ENCODE results near the gene LINGO4.
"Not testable (repeated sequence)": the region's sequence is repeated elsewhere in the genome, so short reads cannot be mapped to it uniquely, and the experiment has no call there.

Gene LINGO4

DNA sequence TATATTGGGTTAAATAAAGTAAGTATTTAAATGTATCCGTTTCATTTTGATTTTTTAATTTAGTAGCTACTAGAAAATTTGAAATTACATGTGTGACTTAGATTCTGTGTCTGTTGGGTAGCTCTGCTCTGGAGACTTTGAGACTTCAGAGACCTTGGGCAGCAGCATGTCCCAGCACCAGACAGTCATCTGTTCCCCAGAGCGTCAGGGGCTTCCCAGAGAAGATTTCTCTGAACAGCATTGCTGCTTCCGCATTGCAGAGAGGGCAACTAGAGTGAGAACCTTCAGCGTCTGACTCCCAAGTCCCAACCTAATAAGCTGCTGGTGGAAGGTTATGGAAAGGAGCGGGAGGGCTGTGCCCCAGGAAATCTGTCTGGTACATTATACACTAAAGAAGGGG lies 6.6 kb downstream of the LINGO4 start:
- no peak for DNase-seq (ENCODE audit: extremely low read depth, low read depth)
- TF ChIP-seq, protein P1, sequence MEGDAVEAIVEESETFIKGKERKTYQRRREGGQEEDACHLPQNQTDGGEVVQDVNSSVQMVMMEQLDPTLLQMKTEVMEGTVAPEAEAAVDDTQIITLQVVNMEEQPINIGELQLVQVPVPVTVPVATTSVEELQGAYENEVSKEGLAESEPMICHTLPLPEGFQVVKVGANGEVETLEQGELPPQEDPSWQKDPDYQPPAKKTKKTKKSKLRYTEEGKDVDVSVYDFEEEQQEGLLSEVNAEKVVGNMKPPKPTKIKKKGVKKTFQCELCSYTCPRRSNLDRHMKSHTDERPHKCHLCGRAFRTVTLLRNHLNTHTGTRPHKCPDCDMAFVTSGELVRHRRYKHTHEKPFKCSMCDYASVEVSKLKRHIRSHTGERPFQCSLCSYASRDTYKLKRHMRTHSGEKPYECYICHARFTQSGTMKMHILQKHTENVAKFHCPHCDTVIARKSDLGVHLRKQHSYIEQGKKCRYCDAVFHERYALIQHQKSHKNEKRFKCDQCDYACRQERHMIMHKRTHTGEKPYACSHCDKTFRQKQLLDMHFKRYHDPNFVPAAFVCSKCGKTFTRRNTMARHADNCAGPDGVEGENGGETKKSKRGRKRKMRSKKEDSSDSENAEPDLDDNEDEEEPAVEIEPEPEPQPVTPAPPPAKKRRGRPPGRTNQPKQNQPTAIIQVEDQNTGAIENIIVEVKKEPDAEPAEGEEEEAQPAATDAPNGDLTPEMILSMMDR (IDR thresholded peaks at IDR 0.05; ENCODE audit: low read depth, low read length) = no peak

DNA sequence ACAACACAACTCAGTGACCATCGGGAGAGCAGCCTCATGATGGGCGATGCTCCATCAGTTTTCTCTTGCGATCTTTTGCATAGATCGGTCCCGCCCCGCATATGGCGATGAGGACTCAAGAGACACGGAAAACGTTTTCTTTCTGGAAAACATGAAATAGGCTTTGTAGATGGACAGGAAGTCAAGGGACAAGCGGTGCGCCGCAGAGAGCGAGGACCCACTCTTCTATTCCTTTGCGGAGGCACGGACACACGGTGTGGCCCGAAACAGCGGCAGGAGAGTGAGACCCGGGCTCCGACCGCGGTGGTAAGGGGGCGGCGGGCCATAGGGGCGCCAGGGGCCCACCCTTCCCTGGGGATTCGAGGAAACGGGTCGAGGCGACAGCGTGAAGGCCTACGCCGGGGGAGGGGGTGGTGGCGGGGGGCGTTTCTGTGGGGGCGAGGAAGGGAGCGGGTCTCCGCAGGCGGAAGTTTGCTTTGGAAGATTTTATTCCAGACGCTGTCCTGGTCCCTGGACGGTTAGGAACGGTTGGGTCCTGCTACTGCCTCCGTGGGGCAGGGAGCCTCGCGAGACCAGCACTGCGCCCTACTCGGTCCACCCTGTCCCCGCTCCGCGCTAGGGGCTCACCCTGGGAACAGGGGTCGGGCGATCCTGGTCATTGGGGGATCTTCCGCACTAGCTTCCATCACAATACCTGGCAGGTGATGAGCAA lies 14.1 kb downstream of the LINGO4 start:
- TF ChIP-seq, protein P1 (IDR thresholded peaks at IDR 0.05; ENCODE audit: low read depth, low read length) = no peak
- DNase-seq (ENCODE audit: extremely low read depth, low read depth) = no peak

DNA sequence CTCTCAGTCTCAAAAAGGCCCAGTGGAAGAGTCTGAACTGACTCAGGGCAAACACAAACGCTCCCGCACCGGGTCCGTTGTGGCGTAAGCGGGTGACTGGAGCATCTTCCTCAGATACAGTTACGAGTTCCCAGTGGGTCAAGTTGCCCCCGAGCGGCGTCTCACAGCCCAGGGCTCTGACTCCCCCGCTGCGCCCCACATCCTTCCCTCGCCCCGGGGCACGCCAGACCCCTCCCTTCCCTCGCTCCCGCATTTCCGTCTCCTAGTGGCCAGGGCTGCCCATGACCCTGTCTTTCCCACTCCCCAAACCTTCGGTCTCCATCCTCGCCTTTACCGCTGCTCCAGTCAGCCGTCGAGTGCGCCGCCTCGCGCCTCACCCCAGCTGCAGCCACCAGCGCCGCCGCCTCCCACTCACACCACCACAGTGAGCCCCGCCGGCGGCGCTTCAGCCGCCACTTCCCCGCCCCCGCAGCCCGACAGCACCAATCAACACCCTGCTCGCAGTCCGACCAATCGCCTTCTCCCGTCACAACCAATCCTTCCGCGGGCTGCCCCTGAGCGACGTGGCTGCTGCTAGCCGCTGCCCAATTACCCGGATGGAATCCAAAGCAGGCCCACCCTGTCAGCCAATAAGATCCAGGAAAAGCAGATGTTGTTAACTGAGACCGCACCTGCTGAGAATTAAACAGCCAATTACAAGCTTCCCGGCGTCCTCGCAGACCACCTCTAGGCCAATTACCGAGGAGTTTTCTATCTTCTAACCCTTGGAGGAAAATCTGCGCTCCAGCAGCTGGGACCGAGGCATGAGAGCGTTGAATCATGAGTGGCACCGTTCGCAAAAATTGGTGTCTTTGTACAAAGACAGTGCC lies 14.9 kb downstream of the LINGO4 start, which contains the start of gene TDRKH:
Gene TDRKH, minus strand, starts transcription at position 430 of the 869 bp plus-strand sequence. CDS start 7,478 bp downstream, outside the sequence.
- TF ChIP-seq, protein P1 (IDR thresholded peaks at IDR 0.05; ENCODE audit: low read depth, low read length) = peak; percentile 10
- DNase-seq (ENCODE audit: extremely low read depth, low read depth) = peak; percentile 99

DNA sequence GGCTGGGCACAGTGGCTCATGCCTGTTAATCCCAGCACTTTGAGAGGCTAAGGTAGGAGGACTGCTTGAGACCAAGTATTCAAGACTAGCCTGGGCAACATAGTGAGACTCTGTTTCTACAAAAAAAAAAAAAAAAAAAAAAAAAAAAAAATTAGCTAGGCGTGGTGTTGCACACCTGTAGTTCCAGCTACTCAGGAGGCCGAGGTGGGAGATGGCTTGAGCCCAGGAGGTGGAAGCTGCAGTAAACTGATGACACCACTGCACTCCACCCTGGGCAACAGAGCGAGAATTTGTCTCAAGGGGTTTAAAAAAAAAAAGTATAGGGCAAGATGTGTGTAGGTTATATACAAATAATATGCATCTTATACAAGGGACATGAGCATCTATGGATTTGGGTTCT lies 17.5 kb downstream of the LINGO4 start:
- TF ChIP-seq, protein P1 (IDR thresholded peaks at IDR 0.05; ENCODE audit: low read depth, low read length) = no peak
- DNase-seq (ENCODE audit: extremely low read depth, low read depth) = no peak

DNA sequence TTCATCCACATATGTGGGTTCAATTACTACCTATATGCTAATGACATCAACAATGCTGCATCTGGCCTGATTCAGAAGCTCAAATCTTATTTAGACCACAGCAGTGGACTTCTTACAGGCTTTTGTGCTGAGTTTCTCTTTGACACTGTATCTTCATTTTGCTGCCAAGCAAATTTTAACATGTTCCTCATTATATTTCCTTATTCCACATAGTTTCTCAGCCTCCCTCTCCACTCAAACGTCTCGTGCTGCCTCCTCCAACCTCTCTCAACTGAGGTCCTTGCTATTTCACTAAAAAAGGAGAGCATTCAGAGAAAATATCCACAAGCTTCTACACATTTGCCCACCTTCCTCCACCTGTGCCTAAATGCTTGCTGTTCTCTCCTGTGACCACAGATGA lies 21.4 kb downstream of the LINGO4 start:
- no peak for DNase-seq (ENCODE audit: extremely low read depth, low read depth)
- TF ChIP-seq, protein P1 (IDR thresholded peaks at IDR 0.05; ENCODE audit: low read depth, low read length) = no peak

DNA sequence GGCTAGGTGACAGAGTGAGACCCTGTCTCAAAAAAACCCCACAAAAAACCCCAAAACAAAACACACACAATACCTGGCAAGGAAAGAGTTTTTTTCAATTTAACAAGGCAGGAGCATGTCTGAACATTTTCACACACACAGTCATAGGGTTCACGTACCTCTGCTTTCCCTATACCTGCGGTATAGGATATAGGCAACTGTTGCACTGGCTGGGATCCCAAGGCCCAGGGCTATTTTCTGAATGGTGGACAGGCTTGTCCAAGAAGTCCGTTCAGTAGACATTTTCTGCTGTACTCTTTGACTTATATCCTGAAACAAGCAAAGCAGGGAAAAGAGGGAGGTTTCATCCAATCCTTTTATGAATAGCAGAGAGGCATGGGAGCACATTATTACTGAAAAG lies 22.5 kb downstream of the LINGO4 start:
- TF ChIP-seq, protein P1 (IDR thresholded peaks at IDR 0.05; ENCODE audit: low read depth, low read length) = no peak
- no peak for DNase-seq (ENCODE audit: extremely low read depth, low read depth)

DNA sequence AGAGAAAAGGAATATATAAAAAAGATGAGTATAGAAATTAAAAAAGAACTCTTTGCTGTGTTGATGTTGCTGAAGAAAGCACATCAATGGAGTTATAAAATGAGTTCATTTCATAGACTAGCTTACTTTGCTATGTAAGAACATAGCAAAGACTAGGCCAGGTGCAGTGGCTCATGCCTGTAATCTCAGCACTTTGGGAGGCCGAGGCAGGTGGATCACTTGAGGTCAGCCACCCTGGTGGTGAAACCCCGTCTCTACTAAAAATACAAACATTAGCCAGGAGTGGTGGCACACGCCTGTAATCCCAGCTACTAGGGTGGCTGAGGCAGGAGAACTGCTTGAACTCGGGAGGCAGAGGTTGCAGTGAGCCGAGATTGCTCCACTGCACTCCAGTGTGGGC lies 23.2 kb downstream of the LINGO4 start:
- DNase-seq (ENCODE audit: extremely low read depth, low read depth) = not testable (repeated sequence)

DNA sequence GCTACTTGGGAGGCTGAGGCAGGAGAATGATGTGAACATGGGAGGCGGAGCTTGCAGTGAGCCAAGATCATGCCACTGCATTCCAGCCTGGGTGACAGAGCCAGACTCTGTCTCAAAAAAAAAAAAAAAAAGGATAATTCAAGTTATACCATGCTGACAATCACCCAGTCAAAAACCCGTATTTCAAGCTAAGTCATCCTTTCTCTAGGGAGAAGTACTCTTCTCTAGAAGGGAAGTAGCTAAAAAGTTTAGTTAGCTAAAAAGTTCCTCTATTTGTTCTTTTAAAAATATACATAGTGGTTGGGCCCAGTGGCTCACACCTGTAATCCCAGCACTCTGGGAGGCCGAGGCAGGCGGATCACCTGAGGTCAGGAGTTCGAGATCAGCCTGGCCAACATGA lies 24.5 kb downstream of the LINGO4 start:
- not testable (repeated sequence) for DNase-seq (ENCODE audit: extremely low read depth, low read depth)
